ENCODE data around the gene PWP1.
"Not testable (repeated sequence)": the region's sequence is repeated elsewhere in the genome, so short reads cannot be mapped to it uniquely, and the experiment has no call there.

PWP1 gene

GRCh38 chr12:107668320-107669098 is 17.1 kb upstream of the PWP1 start:
- FAIRE-seq, result no peak

- no peak for FAIRE-seq
Observed at GRCh38 chr12:107669946-107670345, 15.7 kb upstream of the PWP1 start.

- FAIRE-seq, result no peak
Observed at GRCh38 chr12:107670999-107671643, 14.5 kb upstream of the PWP1 start.

- no peak for FAIRE-seq
Observed at GRCh38 chr12:107677671-107678070, 7.9 kb upstream of the PWP1 start.

- no peak for FAIRE-seq
Observed at GRCh38 chr12:107679336-107679735, 6.3 kb upstream of the PWP1 start.

- FAIRE-seq, result no peak
Observed at GRCh38 chr12:107681455-107681835, 4.2 kb upstream of the PWP1 start.

- no peak for FAIRE-seq
Observed at GRCh38 chr12:107681836-107682820, 3.5 kb upstream of the PWP1 start.

- no peak for FAIRE-seq
Observed at GRCh38 chr12:107684029-107684795, 1.4 kb upstream of the PWP1 start.

GRCh38 chr12:107684990-107685359 is 624 bp upstream of the PWP1 start:
- FAIRE-seq, result no peak

GRCh38 chr12:107695772-107696171 is 10.2 kb downstream of the PWP1 start:
- not testable (repeated sequence) for FAIRE-seq

GRCh38 chr12:107702106-107702505 is 16.5 kb downstream of the PWP1 start:
- FAIRE-seq, result no peak

GRCh38 chr12:107704041-107704440 is 18.4 kb downstream of the PWP1 start:
- no peak for FAIRE-seq

- FAIRE-seq, result not testable (repeated sequence)
Observed at GRCh38 chr12:107705522-107705921, 19.9 kb downstream of the PWP1 start.

- no peak for FAIRE-seq
Observed at GRCh38 chr12:107715780-107716179, 30.2 kb downstream of the PWP1 start.

GRCh38 chr12:107718606-107719005 is 33.0 kb downstream of the PWP1 start:
- FAIRE-seq, result no peak

GRCh38 chr12:107727327-107727726 is 41.7 kb downstream of the PWP1 start:
- not testable (repeated sequence) for FAIRE-seq

GRCh38 chr12:107727742-107728141 is 42.1 kb downstream of the PWP1 start:
- not testable (repeated sequence) for FAIRE-seq

- no peak for FAIRE-seq
Observed at GRCh38 chr12:107730618-107731341, 45.2 kb downstream of the PWP1 start.

- no peak for FAIRE-seq
Observed at GRCh38 chr12:107731366-107731765, 45.8 kb downstream of the PWP1 start.

- no peak for FAIRE-seq
Observed at GRCh38 chr12:107732365-107732764, 46.8 kb downstream of the PWP1 start.

GRCh38 chr12:107734139-107734538 is 48.5 kb downstream of the PWP1 start:
- FAIRE-seq, result no peak

GRCh38 chr12:107735763-107736162 is 50.2 kb downstream of the PWP1 start:
- no peak for FAIRE-seq

Measured in colon (tissue), 2 donors.